Esophagus squamous epithelium (tissue), 4 donors: ENCODE results near the gene IPO8.

Experiments used
- CTCF ChIP-seq, 6 experiments: fragments of 450-650 bp in 4 of 6; fragments of 200-600 bp in 2 of 6; sonication (generic) in 2 of 6; IDR thresholded peaks; one replicate each; pipeline ENCODE4 v1.5.1; 2016 to 2019; ENCODE audit warnings: antibody characterized with exemption in 6 of 6, mild to moderate bottlenecking in 4 of 6, moderate library complexity in 4 of 6
- POLR2A ChIP-seq, 4 donors: fragments of 450-650 bp; IDR thresholded peaks; one replicate each; pipeline ENCODE4 v1.6.1; 2017; ENCODE audit warnings: antibody characterized with exemption in 4 of 4, mild to moderate bottlenecking in 4 of 4, moderate library complexity in 3 of 4

- TF ChIP-seq CTCF (IDR thresholded peaks at IDR 0.05) (no peak), POLR2A (IDR thresholded peaks at IDR 0.05) (no peak)
Measured at GRCh38 chr12:30730011-30730410, 34.3 kb upstream of the IPO8 start.
